ENCODE measurements around the gene NCKAP1. TPM values are rescaled to one million over a fixed set of nuclear protein-coding genes. Genes with fewer than 3 reads are reported as not detected.

The NCKAP1 gene
- total and polyA plus RNA-seq, 4 donors = 16.1 to 64.2 (median 24.4) TPM

- no peak for DNase-seq (ENCODE audit: low spot score)
- Histone ChIP-seq H3K27me3 (ENCODE audit: control insufficient read depth in 4 of 4, insufficient read depth in 4 of 4, low read length in 3 of 4) (no peaks in the 10 kb centered on the region), H3K36me3 (ENCODE audit: control insufficient read depth in 4 of 4, insufficient read depth in 3 of 4, low read depth in 1 of 4, low read length in 3 of 4) (no peaks in the 10 kb centered on the region), H3K4me1 (ENCODE audit: control insufficient read depth in 4 of 4, insufficient read depth in 4 of 4, low read length in 3 of 4) (peaks cover 5 to 17% (median 8%) of the 10 kb centered on the region in 4 donors), H3K9ac (ENCODE audit: low read depth in 1 of 2, low read length in 2 of 2) (no peak overlapping the region), H3K27ac (ENCODE audit: low read depth in 1 of 2, low read length in 2 of 2) (no peak overlapping the region), H3K4me3 (ENCODE audit: low read depth in 1 of 3, low read length in 3 of 3) (no peak overlapping the region), H3K9me3 (ENCODE audit: control insufficient read depth in 4 of 4, low read length in 3 of 4) (no peaks in the 10 kb centered on the region)
- TF ChIP-seq JUND (IDR thresholded peaks at IDR 0.05) (no peak), HNF4G (IDR thresholded peaks at IDR 0.05) (no peak), SP1 (IDR thresholded peaks at IDR 0.05) (no peak), ZBTB33 (IDR thresholded peaks at IDR 0.05) (no peak), MAX (IDR thresholded peaks at IDR 0.05) (no peak), ATF3 (IDR thresholded peaks at IDR 0.05) (no peak), RAD21 (IDR thresholded peaks at IDR 0.05) (no peak), CTCF (IDR thresholded peaks at IDR 0.05; ENCODE audit: low read depth, low read length, missing input control) (no peak), EGR1 (IDR thresholded peaks at IDR 0.05; ENCODE audit: low read depth in 2 of 2) (no peak), REST (IDR thresholded peaks at IDR 0.05) (no peak), TAF1 (conservative IDR thresholded peaks at IDR 0.05) (no peak), RXRA (IDR thresholded peaks at IDR 0.05) (no peak), FOXA2 (IDR thresholded peaks at IDR 0.05) (no peak), HNF4A (conservative IDR thresholded peaks at IDR 0.05) (no peak), GABPA (IDR thresholded peaks at IDR 0.05 in 1 of 2, conservative IDR thresholded peaks at IDR 0.05 in 1 of 2) (no peak), FOXA1 (IDR thresholded peaks at IDR 0.05) (no peak), NR2F2 (IDR thresholded peaks at IDR 0.05) (no peak), YY1 (IDR thresholded peaks at IDR 0.05) (no peak)
- WGBS = 95% methylated on average over 2 of the region's 2 CpGs
Observed at GRCh38 chr2:183021613-183022012, 16.6 kb downstream of the NCKAP1 start.

Measured in liver (tissue), 9 donors.